Measurements from ENCODE around the gene MITF.

The MITF gene

DNA sequence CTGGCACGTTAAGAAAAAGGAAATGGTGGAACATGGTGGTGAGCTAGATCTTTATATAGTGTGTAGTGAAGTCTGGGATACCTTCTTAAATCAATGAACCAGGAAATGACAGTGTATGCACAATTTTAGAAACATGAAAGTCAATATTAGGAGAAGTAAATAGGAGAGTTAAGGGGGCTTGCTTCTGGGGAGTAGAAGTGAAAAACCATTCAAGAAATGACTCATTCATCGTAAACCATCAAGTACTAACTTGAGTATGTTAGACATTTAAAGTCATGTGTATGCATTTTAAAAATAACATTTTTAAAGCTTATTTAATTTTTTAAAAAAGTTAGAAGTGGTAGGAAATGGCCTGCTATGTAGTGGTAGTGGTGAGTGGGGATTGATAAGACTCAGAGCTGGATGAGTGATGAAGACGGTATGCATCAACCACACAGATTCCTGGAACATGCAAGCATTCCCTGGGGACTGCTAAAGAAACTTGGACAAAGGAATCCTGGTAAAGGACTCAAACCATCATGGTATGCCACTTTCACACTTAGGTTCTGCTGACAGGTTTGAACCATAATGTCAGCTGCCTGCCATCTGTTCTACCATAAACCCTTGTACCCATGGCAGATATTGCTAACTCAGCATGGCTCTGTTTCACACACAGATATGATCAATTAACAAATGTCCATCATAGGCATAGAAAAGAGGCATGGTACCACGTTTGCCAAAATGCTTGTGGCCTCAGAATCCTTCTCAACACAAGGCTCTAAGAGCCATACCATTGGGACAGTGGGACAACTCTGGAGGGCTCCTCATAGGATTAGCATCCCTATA is 28.9 kb upstream of the MITF start:
- Histone ChIP-seq H3K27ac (ENCODE audit: low read depth, low read length) (no peak overlapping the region), H2AFZ (ENCODE audit: low read length, unreplicated experiment) (no peak overlapping the region), H3K36me3 (ENCODE audit: insufficient read depth, low read length) (no peaks in the 10 kb centered on the region), H3K4me1 (ENCODE audit: control insufficient read depth, insufficient read depth, low read length, unreplicated experiment) (peaks cover 14% of the 10 kb centered on the region), H3K79me2 (ENCODE audit: control insufficient read depth, insufficient read depth, low read length, unreplicated experiment) (no peaks in the 10 kb centered on the region), H3K27me3 (ENCODE audit: insufficient read depth, low read length) (no peaks in the 10 kb centered on the region), H3K4me3 (ENCODE audit: low read depth, low read length) (no peak overlapping the region)

DNA sequence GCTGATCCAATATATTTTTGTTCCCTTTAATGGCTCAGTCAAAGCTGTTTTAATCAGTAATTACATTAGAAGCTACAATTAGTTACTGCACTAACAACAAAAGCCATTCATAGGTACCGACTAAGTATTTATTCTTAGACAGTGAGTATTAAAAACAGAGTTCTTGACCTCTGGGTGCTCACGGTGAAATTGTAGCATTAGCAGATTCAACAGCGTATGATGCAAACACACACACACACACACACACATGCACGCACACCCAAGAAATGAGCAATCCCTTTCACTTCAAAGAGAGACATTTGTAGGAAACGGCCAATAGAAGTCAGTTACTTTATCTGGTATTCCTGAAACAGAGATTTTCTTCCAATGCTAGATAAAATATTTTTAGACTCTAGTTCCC is 27.0 kb upstream of the MITF start:
- peaks cover 14% of the 10 kb centered on the region for H3K4me1 ChIP-seq (ENCODE audit: control insufficient read depth, insufficient read depth, low read length, unreplicated experiment)

DNA sequence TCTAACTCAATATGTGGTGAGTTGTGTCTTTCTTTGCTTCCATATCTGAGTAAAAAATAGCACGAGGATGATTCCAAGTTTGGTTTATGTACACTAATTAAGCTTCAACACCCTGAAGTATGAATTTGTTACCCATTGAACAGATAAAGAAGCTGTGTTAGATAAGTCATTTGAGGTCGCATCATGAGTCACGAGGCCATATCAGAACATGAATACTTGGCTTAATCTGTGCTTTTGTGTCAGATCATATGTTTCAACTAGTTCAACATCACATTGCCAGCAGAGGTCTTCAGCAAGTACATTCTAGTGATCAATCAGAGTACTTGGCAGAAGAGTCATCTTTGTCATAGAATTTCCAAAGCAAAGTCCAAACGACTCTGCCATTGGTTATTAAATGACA is 26.3 kb upstream of the MITF start:
- no peaks in the 10 kb centered on the region for H3K27me3 ChIP-seq (ENCODE audit: insufficient read depth, low read length)
- H3K27ac ChIP-seq (ENCODE audit: low read depth, low read length) = no peak overlapping the region
- H2AFZ ChIP-seq (ENCODE audit: low read length, unreplicated experiment) = peak overlapping the region; percentile 18
- no peaks in the 10 kb centered on the region for H3K36me3 ChIP-seq (ENCODE audit: insufficient read depth, low read length)
- H3K4me3 ChIP-seq (ENCODE audit: low read depth, low read length) = no peak overlapping the region
- no peaks in the 10 kb centered on the region for H3K79me2 ChIP-seq (ENCODE audit: control insufficient read depth, insufficient read depth, low read length, unreplicated experiment)
- peaks cover 14% of the 10 kb centered on the region for H3K4me1 ChIP-seq (ENCODE audit: control insufficient read depth, insufficient read depth, low read length, unreplicated experiment)

More for the DNA sequence above, 27.0 kb upstream of the MITF start:
- H3K79me2 ChIP-seq (ENCODE audit: control insufficient read depth, insufficient read depth, low read length, unreplicated experiment) = no peaks in the 10 kb centered on the region
- H3K36me3 ChIP-seq (ENCODE audit: insufficient read depth, low read length) = no peaks in the 10 kb centered on the region
- H2AFZ ChIP-seq (ENCODE audit: low read length, unreplicated experiment) = no peak overlapping the region
- no peak overlapping the region for H3K4me3 ChIP-seq (ENCODE audit: low read depth, low read length)
- no peaks in the 10 kb centered on the region for H3K27me3 ChIP-seq (ENCODE audit: insufficient read depth, low read length)
- no peak overlapping the region for H3K27ac ChIP-seq (ENCODE audit: low read depth, low read length)

DNA sequence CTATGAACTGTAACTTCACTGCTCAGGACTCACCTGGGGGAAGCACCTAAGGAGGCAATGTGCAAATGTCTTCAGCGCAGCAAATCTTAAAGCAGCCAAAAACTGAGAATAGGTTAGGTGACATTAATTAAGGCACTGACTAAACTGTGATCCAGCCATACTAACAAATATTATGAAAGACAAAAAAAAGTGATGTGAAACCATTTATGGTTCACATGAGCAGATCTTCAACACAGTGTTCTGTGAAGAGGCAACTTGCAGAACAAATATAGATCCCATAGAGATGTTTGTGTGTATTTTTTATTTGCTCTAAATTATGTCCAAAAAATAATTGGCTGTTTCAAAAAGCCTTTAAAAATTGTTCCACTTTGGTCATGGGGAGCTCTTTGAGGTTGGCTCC is 24.1 kb upstream of the MITF start:
- Histone ChIP-seq H3K36me3 (ENCODE audit: insufficient read depth, low read length) (no peaks in the 10 kb centered on the region), H3K27ac (ENCODE audit: low read depth, low read length) (no peak overlapping the region), H3K4me3 (ENCODE audit: low read depth, low read length) (no peak overlapping the region), H3K79me2 (ENCODE audit: control insufficient read depth, insufficient read depth, low read length, unreplicated experiment) (no peaks in the 10 kb centered on the region), H2AFZ (ENCODE audit: low read length, unreplicated experiment) (no peak overlapping the region), H3K4me1 (ENCODE audit: control insufficient read depth, insufficient read depth, low read length, unreplicated experiment) (peaks cover 10% of the 10 kb centered on the region), H3K27me3 (ENCODE audit: insufficient read depth, low read length) (peaks cover 2% of the 10 kb centered on the region)

DNA sequence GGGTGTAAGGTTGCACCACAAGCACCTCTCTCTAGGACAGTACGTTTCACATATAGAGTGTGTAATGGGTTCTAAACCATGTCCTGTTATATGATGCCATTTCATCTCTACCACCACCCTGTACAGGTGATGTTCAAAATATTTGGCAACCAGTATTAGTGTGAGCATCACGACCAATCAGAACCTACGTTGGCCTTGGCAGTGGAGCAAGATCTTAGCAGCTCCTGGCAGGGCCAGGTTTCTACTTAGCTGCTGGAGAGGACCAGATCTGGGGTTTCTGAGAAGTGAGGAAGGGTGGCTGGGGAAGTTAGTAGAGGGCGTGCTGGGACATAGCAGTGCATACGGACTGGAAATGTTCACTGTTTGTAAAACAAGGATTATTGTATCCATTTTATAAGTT is 23.1 kb upstream of the MITF start:
- Histone ChIP-seq H3K36me3 (ENCODE audit: insufficient read depth, low read length) (no peaks in the 10 kb centered on the region), H3K4me1 (ENCODE audit: control insufficient read depth, insufficient read depth, low read length, unreplicated experiment) (peaks cover 6% of the 10 kb centered on the region), H2AFZ (ENCODE audit: low read length, unreplicated experiment) (no peak overlapping the region), H3K27ac (ENCODE audit: low read depth, low read length) (no peak overlapping the region), H3K79me2 (ENCODE audit: control insufficient read depth, insufficient read depth, low read length, unreplicated experiment) (no peaks in the 10 kb centered on the region), H3K4me3 (ENCODE audit: low read depth, low read length) (no peak overlapping the region), H3K27me3 (ENCODE audit: insufficient read depth, low read length) (peaks cover 12% of the 10 kb centered on the region)

DNA sequence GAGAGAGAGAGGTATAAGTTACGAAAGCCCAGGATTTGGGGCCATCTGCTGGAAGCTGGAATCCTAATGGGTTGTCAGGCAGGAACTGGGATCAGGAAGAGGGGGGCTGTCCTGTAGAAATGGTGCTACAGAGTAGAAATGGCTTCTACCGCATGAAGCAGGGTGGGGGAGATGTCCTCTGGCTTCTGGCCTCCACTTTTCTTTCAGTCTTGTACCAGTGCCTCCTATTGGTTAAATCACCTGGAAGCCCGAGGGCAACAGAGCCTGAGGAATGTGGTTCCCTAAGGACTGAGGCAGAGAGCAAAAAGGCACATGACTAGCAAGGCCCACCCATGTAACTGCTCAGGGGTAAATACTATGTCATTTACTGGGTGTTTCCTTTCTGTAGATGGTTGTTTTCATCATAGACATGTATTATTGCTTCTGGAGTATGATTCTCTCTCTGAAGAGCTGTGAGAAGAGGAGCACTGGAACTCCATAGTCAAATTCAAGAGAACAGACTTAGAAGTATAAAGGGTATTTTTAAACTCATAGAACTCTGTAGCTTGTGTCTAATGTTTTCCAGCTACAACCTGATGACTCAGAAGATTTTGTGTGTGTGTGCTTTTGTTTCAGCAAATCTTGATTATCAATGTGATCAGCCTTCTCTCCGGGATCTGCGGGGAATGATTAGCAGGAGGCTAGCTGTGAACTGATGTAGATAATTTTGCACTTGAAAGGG is 20.2 kb upstream of the MITF start:
- Histone ChIP-seq H3K27me3 (ENCODE audit: insufficient read depth, low read length) (peaks cover 16% of the 10 kb centered on the region), H3K27ac (ENCODE audit: low read depth, low read length) (no peak overlapping the region), H3K36me3 (ENCODE audit: insufficient read depth, low read length) (no peaks in the 10 kb centered on the region), H2AFZ (ENCODE audit: low read length, unreplicated experiment) (no peak overlapping the region), H3K4me3 (ENCODE audit: low read depth, low read length) (no peak overlapping the region), H3K79me2 (ENCODE audit: control insufficient read depth, insufficient read depth, low read length, unreplicated experiment) (no peaks in the 10 kb centered on the region), H3K4me1 (ENCODE audit: control insufficient read depth, insufficient read depth, low read length, unreplicated experiment) (no peaks in the 10 kb centered on the region)

DNA sequence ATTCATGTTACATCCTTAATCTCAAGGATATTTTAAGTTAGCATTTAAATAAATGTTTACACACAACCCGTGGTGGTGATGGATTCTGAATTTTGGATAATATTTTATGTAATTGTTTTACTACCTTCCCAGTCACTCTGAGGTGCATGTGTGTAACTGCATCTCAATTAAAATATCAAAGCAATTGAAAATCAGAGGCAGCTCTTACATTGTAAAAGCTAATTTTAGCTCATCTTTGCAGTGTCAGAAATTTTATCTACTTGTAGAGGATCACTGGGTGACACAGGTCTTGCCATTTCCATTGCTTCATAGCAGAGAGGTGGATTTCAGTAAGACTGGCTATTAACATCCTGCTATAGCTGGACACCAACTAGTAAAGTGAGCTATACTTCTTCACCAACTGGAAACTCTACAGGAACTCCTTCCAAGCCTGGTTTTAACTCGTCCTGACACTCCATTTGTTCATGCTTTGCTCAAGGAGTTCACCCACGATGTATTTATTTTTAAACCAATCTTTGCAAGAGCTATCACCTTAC is 19.6 kb upstream of the MITF start:
- H2AFZ ChIP-seq (ENCODE audit: low read length, unreplicated experiment) = no peak overlapping the region
- H3K36me3 ChIP-seq (ENCODE audit: insufficient read depth, low read length) = no peaks in the 10 kb centered on the region
- no peaks in the 10 kb centered on the region for H3K79me2 ChIP-seq (ENCODE audit: control insufficient read depth, insufficient read depth, low read length, unreplicated experiment)
- H3K4me1 ChIP-seq (ENCODE audit: control insufficient read depth, insufficient read depth, low read length, unreplicated experiment) = no peaks in the 10 kb centered on the region
- no peak overlapping the region for H3K27ac ChIP-seq (ENCODE audit: low read depth, low read length)
- peaks cover 16% of the 10 kb centered on the region for H3K27me3 ChIP-seq (ENCODE audit: insufficient read depth, low read length)
- no peak overlapping the region for H3K4me3 ChIP-seq (ENCODE audit: low read depth, low read length)

DNA sequence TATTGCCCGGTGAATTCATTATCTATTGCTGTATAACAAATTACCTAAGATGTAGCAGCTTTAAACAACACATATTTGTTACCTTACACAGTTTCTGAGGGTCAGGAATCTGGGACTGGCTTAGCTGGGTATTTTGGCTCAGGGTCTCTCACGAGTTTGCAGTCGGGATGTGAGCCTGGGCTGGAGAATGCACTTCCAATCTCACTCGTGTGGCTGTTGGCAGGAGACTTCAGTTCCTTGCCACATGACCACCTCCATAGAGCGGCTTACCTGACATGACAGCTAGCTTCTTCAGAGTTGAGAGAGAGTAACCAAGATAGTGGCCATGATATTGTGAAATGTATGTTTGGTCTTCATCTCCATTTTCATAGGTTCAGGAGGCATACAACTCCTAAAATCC is 18.4 kb upstream of the MITF start:
- Histone ChIP-seq H3K4me3 (ENCODE audit: low read depth, low read length) (no peak overlapping the region), H3K4me1 (ENCODE audit: control insufficient read depth, insufficient read depth, low read length, unreplicated experiment) (no peaks in the 10 kb centered on the region), H3K27ac (ENCODE audit: low read depth, low read length) (no peak overlapping the region), H3K36me3 (ENCODE audit: insufficient read depth, low read length) (no peaks in the 10 kb centered on the region), H3K79me2 (ENCODE audit: control insufficient read depth, insufficient read depth, low read length, unreplicated experiment) (no peaks in the 10 kb centered on the region), H2AFZ (ENCODE audit: low read length, unreplicated experiment) (no peak overlapping the region), H3K27me3 (ENCODE audit: insufficient read depth, low read length) (peaks cover 16% of the 10 kb centered on the region)

DNA sequence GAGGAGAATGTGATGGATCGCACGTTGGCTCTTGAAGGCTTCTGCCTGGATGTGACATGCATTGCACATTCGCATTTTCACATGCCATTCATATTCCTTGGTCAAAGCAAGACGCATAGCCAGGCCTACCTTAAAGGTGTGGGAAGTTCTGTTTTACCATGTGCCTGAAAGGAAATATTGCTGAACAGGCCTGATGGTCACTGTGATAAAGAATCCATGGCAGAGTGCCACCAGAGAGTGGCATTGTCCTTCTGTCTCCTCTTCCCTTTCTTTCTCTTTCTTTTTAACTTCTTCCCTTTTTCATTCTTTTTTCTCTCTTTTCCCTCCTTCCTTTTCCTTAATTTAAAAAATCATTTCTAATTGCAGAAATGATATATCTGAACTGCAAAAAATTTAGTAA is 15.9 kb upstream of the MITF start:
- no peak overlapping the region for H2AFZ ChIP-seq (ENCODE audit: low read length, unreplicated experiment)
- no peaks in the 10 kb centered on the region for H3K36me3 ChIP-seq (ENCODE audit: insufficient read depth, low read length)
- H3K4me1 ChIP-seq (ENCODE audit: control insufficient read depth, insufficient read depth, low read length, unreplicated experiment) = no peaks in the 10 kb centered on the region
- no peak overlapping the region for H3K27ac ChIP-seq (ENCODE audit: low read depth, low read length)
- H3K27me3 ChIP-seq (ENCODE audit: insufficient read depth, low read length) = peaks cover 16% of the 10 kb centered on the region
- H3K4me3 ChIP-seq (ENCODE audit: low read depth, low read length) = no peak overlapping the region
- no peaks in the 10 kb centered on the region for H3K79me2 ChIP-seq (ENCODE audit: control insufficient read depth, insufficient read depth, low read length, unreplicated experiment)

DNA sequence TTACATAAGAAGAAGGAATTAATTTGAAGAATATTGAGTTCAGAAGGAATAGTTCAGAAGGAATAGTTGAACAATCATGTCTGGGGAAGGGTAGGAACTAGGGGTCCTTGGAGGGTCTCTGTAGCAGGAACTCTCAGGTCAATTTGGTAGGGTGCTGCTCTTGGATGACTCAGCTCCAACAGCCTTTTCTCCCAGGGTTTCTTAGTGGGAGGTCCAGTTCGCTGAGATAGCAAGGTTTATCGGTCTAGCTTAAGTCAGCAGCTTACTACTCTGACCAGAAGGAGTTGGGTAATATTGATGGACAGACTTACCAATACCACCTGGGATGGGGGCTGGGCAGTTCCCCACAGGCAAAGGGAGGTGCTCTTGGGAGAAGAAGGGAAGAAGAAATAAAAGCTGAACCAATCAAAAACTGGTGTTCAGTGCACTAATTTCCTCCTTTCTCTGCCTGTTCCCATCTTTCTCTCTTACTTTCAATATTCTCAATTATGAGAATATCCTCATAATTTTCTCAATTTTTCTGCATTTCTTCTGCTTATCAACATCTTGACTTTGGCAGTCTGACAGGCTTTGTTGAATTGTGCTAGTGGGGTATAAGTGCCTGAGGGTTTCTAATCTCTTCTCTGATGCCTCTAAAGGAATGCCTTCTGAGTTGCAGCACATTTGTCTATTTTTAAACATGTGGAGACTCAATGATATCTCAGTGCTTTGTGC is 14.4 kb upstream of the MITF start:
- Histone ChIP-seq H3K4me3 (ENCODE audit: low read depth, low read length) (no peak overlapping the region), H3K27ac (ENCODE audit: low read depth, low read length) (no peak overlapping the region), H3K27me3 (ENCODE audit: insufficient read depth, low read length) (peaks cover 16% of the 10 kb centered on the region), H3K79me2 (ENCODE audit: control insufficient read depth, insufficient read depth, low read length, unreplicated experiment) (no peaks in the 10 kb centered on the region), H3K36me3 (ENCODE audit: insufficient read depth, low read length) (no peaks in the 10 kb centered on the region), H2AFZ (ENCODE audit: low read length, unreplicated experiment) (no peak overlapping the region), H3K4me1 (ENCODE audit: control insufficient read depth, insufficient read depth, low read length, unreplicated experiment) (no peaks in the 10 kb centered on the region)
